H54 (cell line): ENCODE data around the gene KIF2C.
"Not testable (repeated sequence)": the region's sequence is repeated elsewhere in the genome, so short reads cannot be mapped to it uniquely, and the experiment has no call there.

Experiments used
- DNase-seq: peaks from one replicate; pipeline ENCODE4 v3.0.0; 2011; ENCODE audit warnings: low spot score, mixed read lengths; ENCODE audit not compliant: insufficient read length
- FAIRE-seq: peaks from 3 replicates; lab custom pipeline; 2011; peaks lifted over from hg19 to GRCh38; lab: Jason Lieb, UNC
- POLR2A ChIP-seq: IDR thresholded peaks from 2 replicates; pipeline ENCODE4 v1.6.1; 2011; ENCODE audit warnings: low read depth, mild to moderate bottlenecking, low read length

KIF2C gene

GRCh38 chr1:44760876-44761275 is 21.2 kb downstream of the KIF2C start:
- FAIRE-seq (no peak), DNase-seq (no peak)
- no peak for TF ChIP-seq POLR2A

GRCh38 chr1:44766421-44766820 is 26.8 kb downstream of the KIF2C start:
- not testable (repeated sequence) for FAIRE-seq, DNase-seq

GRCh38 chr1:44775078-44775929 is 35.7 kb downstream of the KIF2C start, which contains the start of gene RPS8:
RPS8 (plus strand) TSS chr1:44775540; CDS start chr1:44775597, 57 bp downstream.
- DNase-seq (peak; percentile 63), FAIRE-seq (no peak)
- TF ChIP-seq POLR2A = peak; percentile 96

GRCh38 chr1:44775930-44776729 is 36.5 kb downstream of the KIF2C start:
- no peak for FAIRE-seq
- no peak for DNase-seq

GRCh38 chr1:44776730-44777068 is 37.1 kb downstream of the KIF2C start:
- no peak for FAIRE-seq
- no peak for DNase-seq
- TF ChIP-seq POLR2A = no peak

More at GRCh38 chr1:44775930-44776729, 36.5 kb downstream of the KIF2C start:
- no peak for TF ChIP-seq POLR2A

- no peak for TF ChIP-seq POLR2A
- DNase-seq (no peak), FAIRE-seq (no peak)
These were observed 37.9 kb downstream of the KIF2C start for GRCh38 chr1:44777547-44777946.

GRCh38 chr1:44777969-44778635 is 38.5 kb downstream of the KIF2C start:
- DNase-seq (no peak), FAIRE-seq (no peak)
- no peak for TF ChIP-seq POLR2A

GRCh38 chr1:44778705-44779576 is 39.3 kb downstream of the KIF2C start:
- FAIRE-seq (no peak), DNase-seq (no peak)
- TF ChIP-seq POLR2A = no peak

- DNase-seq = no peak
- TF ChIP-seq POLR2A = no peak
- no peak for FAIRE-seq
These were observed 41.0 kb downstream of the KIF2C start for GRCh38 chr1:44780583-44781121.

GRCh38 chr1:44783697-44784093 is 44.1 kb downstream of the KIF2C start:
- FAIRE-seq (no peak), DNase-seq (no peak)
- no peak for TF ChIP-seq POLR2A

- DNase-seq = no peak
- TF ChIP-seq POLR2A = no peak
- no peak for FAIRE-seq
These were observed 44.7 kb downstream of the KIF2C start for GRCh38 chr1:44784094-44785028.

- no peak for DNase-seq
- no peak for FAIRE-seq
- no peak for TF ChIP-seq POLR2A
These were observed 45.4 kb downstream of the KIF2C start for GRCh38 chr1:44785029-44785380.
